Stimulated activated naive B cell treated with anti-CD40 and anti-IgM and Interleukin-4, amounts not matched to agents 10 μg/mL and 1 μg/mL and 100 μg/mL, for 72 hours (primary cell): Measurements from ENCODE around the gene ZFP36L1.
A peak's percentile ranks its signal among the peaks of the same experiment; 100 is the strongest.

Source experiments
- ATAC-seq, 2 donors: fragments of 150-1000 bp; cut with Tn5 transposase; replicated peaks; 2 replicates each; pipeline ENCODE4 v1.10.0; 2021; ENCODE audit warnings: moderate library complexity in 1 of 2
- DNase-seq: peaks from one replicate; pipeline ENCODE4 v3.0.0; 2021
- H3K27ac Mint-ChIP-seq: one replicate; pipeline ENCODE4 v1.8.0; 2022; ENCODE audit warnings: mild to moderate bottlenecking, mixed read lengths
- H3K27me3 Mint-ChIP-seq, 2 donors: one replicate each; pipeline ENCODE4 v1.8.0; 2022; ENCODE audit warnings: mixed read lengths in 2 of 2
- H3K36me3 Mint-ChIP-seq, 2 donors: one replicate each; pipeline ENCODE4 v1.8.0; 2022; ENCODE audit warnings: mixed read lengths in 2 of 2, mild to moderate bottlenecking in 1 of 2
- H3K4me1 Mint-ChIP-seq, 2 donors: one replicate each; pipeline ENCODE4 v1.8.0; 2022; ENCODE audit warnings: mixed read lengths in 2 of 2, mild to moderate bottlenecking in 1 of 2
- H3K4me3 Mint-ChIP-seq, 2 donors: one replicate each; pipeline ENCODE4 v1.8.0; 2022; ENCODE audit warnings: mild to moderate bottlenecking in 2 of 2, mixed read lengths in 2 of 2, moderate library complexity in 1 of 2
- H3K9me3 Mint-ChIP-seq, 2 donors: one replicate each; pipeline ENCODE4 v1.8.0; 2022; ENCODE audit warnings: mixed read lengths in 2 of 2, mild to moderate bottlenecking in 1 of 2

Gene ZFP36L1

DNA sequence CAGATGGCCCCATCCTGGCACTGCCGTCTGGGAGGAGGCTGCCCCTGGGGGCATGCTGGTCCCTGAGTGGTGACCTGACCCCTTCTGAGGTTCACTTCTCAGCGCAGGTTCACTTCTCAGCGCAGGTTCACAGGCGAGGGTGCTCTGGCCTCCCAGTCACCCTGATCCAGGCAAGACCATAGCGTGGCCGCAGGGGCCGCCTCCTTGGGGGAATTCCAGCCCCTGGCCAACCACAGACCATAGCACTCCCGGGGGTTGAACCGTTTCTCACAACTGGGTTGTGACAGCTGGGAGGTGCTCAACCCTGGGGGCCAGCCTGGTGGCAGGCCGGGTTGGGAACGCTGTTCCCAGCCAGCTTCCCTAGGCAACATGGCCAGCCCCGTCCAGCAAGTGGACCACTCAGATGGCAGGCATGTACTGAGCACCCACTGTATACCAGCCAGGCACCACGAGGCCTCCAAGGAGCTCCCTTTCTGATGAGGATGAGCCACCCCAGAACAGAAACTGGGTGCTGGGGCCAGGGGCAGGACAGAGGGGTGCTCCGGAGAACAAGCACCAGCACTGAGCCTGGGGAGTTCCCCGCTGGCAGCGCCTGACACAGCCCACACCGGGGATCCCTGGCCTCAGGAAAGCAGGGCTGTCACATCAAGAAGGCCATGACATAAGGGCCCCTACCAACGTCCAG, 28.3 kb upstream of the ZFP36L1 start:
- Mint-ChIP-seq H3K4me1 (peaks cover 67 to 84% of the 10 kb centered on the region in 2 donors), H3K9me3 (no peaks in the 10 kb centered on the region), H3K36me3 (no peaks in the 10 kb centered on the region), H3K27ac (peak overlapping the region; percentile 47), H3K4me3 (peak overlapping the region in 1 of 2 donors; percentile 13), H3K27me3 (no peaks in the 10 kb centered on the region)
- no peak for DNase-seq
- no peak for ATAC-seq

DNA sequence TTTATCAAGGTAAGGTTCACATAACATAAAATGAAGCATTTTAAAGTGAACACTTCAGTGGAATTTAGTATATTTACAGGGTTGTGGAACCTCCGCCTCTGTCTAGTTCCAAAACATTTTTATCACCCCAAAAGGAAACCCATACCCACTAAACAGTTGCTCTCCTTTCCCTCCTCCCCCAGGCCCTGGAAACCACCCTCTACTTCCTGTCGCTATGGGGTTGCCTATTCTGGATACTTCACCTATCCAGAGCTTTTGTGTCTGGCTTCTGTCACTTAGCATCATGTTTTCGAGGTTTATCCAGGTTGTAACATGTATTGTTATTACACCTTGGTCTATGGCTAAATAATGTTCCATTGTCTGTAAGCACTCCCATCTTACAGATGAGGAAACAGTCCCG, 27.7 kb upstream of the ZFP36L1 start:
- ATAC-seq (no peak), DNase-seq (no peak)
- no peaks in the 10 kb centered on the region for H3K27me3 Mint-ChIP-seq
- peak overlapping the region in 1 of 2 donors; percentile 15 for H3K4me3 Mint-ChIP-seq
- H3K9me3 Mint-ChIP-seq = no peaks in the 10 kb centered on the region
- peaks cover 70 to 89% of the 10 kb centered on the region in 2 donors for H3K4me1 Mint-ChIP-seq
- peaks cover 0 to 2% of the 10 kb centered on the region in 2 donors for H3K36me3 Mint-ChIP-seq
- peak overlapping the region; percentile 47 for H3K27ac Mint-ChIP-seq

DNA sequence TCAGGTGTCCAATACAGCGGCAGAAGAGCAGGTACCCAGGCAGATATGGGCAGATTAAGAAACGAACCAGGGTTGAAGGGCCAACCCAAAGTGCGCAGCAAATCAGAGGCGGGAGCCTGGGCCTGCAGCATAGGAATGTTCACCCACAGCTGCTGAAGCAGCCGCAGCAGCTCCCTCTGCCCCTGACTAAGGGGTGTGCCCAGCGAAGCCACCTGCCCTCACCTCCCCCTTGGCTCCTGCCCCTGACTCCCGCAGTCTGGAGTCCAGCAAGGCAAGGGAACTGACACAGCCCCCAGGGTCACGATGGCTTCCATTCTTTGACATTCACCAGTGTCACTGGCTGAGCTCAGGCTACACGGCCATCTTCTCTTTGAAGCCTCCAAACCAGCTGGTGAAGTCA, 27.3 kb upstream of the ZFP36L1 start:
- DNase-seq (no peak), ATAC-seq (no peak)
- no peaks in the 10 kb centered on the region for H3K27me3 Mint-ChIP-seq
- peaks cover 74 to 92% of the 10 kb centered on the region in 2 donors for H3K4me1 Mint-ChIP-seq
- peaks cover 0 to 6% of the 10 kb centered on the region in 2 donors for H3K36me3 Mint-ChIP-seq
- H3K27ac Mint-ChIP-seq = peak overlapping the region; percentile 62
- no peak overlapping the region for H3K4me3 Mint-ChIP-seq
- no peaks in the 10 kb centered on the region for H3K9me3 Mint-ChIP-seq

DNA sequence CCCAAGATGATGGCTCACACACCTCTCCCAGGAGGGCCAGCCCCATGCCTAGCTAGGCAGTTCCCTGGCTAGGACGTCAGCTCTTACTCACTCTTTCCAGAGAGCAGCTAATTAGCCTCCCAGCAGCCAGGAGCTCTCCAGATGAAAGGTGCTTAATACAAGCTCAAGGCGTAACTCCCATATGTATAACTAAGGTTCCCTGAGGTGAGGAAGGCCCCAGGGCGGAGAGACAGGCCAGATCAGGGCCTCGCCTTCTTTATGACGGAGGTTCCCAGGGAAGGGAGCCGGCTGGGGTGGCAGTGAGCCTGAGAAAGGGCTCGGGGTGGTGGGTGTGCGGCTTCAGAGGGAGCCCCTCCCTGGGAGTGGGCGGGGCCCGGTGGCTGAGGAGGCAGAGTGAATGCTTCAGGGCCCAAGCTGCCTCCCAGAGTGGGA, 26.4 kb upstream of the ZFP36L1 start:
- H3K36me3 Mint-ChIP-seq = peaks cover 0 to 8% of the 10 kb centered on the region in 2 donors
- peak; percentile 6 to 20 for ATAC-seq

DNA sequence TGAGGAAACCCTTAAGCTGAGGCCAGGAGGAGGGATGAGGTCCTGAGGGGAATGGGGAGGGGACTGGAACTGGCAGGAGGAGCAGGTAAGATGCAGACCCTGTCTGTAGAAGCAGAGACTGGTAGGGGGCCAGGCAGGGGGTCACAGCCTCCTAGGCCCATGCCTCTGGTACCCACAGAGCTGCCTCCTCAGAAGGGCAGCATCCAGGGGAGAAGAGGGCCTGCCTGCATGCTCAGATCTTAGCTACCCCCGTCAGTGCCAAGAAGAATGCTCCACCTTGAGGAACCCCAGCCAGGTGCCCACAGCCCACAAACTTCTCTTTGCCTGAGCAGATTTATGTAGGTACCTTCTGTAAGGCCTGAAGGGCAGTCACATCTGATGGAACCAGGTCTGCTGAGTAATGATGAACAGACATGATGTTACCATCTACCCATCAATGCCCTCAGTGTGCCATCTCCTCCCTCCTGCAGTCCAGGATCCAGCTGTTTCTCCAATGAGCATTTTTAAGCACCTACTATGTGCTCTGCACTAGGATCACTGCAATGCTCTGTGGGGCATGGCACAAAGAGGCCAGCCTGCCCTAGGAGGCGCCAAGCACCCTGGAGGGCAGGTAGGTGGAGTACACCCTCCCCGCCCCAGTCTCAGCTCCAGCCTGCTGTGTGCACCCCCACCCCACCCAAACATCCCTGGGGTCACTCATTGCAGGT, 24.8 kb upstream of the ZFP36L1 start:
- Mint-ChIP-seq H3K27ac (peak overlapping the region; percentile 96), H3K4me1 (peaks cover 73 to 92% of the 10 kb centered on the region in 2 donors), H3K27me3 (no peaks in the 10 kb centered on the region), H3K4me3 (peak overlapping the region; percentile 84), H3K36me3 (peaks cover 0 to 8% of the 10 kb centered on the region in 2 donors), H3K9me3 (no peaks in the 10 kb centered on the region)
- DNase-seq (no peak), ATAC-seq (no peak)

More for the DNA sequence above, 26.4 kb upstream of the ZFP36L1 start:
- Mint-ChIP-seq H3K4me1 (peaks cover 73 to 92% of the 10 kb centered on the region in 2 donors), H3K27ac (peak overlapping the region; percentile 62), H3K27me3 (no peaks in the 10 kb centered on the region), H3K4me3 (no peak overlapping the region), H3K9me3 (no peaks in the 10 kb centered on the region)
- DNase-seq = peak; percentile 61

DNA sequence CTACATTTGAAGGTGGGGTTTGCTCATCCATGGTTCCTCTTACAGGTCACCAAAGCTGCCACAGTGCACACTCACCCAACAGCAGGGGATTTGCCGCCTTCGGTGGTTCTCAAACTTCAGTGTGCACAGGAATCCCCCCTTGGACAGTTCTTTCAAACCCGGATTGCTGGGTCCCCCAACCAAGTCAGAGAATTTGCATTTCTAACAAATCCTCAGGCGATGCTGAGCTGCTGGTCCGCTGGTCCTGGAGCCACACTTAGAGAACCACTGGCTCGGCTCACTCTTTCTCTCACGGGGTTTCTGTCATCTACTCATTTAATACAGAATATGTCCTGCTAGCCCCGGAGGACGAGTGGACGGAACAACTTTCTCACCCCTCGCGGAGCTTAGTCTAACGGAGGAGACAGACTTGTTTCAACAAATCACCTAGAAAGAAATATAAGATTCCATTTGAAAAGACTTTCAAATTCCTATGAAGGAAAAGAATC, 24.1 kb upstream of the ZFP36L1 start:
- H3K9me3 Mint-ChIP-seq = no peaks in the 10 kb centered on the region
- ATAC-seq = peak in 1 of 2 donors; percentile 74
- DNase-seq = no peak
- H3K4me1 Mint-ChIP-seq = peaks cover 68 to 92% of the 10 kb centered on the region in 2 donors
- H3K4me3 Mint-ChIP-seq = peak overlapping the region; percentile 84
- peak overlapping the region; percentile 96 for H3K27ac Mint-ChIP-seq
- H3K36me3 Mint-ChIP-seq = peaks cover 0 to 8% of the 10 kb centered on the region in 2 donors
- H3K27me3 Mint-ChIP-seq = no peaks in the 10 kb centered on the region

DNA sequence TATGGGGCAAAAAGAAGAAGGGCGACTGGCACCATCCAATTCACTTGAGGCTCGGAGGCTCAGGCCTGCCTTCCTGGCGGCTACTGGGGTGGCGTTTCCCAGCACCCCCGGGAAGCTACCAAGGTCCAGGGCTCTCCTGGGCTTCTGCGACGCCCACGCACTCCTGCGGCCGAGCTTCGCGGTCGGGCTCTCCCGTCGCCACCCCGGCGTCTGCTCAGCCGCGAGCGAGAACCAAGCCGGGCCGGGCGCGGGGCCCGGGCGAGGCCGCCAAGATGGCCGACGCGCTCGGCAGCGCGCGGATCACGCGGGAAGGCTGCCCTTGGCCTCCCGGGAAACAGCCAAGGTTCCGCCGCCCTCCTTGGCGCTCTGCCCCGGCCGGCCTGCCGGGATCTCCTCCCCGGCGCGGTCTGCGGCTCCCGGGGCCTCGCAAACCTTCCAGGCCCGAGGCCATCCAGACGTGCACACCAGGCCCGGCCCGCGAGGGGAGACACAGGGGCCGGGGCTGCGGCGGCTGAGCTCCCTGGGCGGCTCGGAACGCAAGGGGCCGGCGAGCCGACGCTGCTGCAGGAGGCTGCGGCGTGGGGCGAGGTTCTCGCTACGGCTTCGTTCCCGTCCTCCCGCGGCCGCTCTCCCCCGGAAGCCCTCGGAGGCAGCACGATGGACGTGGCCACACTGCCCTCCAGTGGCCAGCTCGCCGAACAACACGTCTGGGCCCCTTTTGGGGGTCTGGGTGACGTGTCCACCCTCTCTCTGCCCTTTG, 23.5 kb upstream of the ZFP36L1 start:
- Mint-ChIP-seq H3K36me3 (peaks cover 0 to 11% of the 10 kb centered on the region in 2 donors), H3K27me3 (no peaks in the 10 kb centered on the region), H3K4me3 (peak overlapping the region; percentile 84), H3K9me3 (peaks cover 0 to 2% of the 10 kb centered on the region in 2 donors), H3K4me1 (peaks cover 67 to 92% of the 10 kb centered on the region in 2 donors), H3K27ac (peak overlapping the region; percentile 96)
- DNase-seq (peak; percentile 97), ATAC-seq (peak; percentile 68 to 70)

DNA sequence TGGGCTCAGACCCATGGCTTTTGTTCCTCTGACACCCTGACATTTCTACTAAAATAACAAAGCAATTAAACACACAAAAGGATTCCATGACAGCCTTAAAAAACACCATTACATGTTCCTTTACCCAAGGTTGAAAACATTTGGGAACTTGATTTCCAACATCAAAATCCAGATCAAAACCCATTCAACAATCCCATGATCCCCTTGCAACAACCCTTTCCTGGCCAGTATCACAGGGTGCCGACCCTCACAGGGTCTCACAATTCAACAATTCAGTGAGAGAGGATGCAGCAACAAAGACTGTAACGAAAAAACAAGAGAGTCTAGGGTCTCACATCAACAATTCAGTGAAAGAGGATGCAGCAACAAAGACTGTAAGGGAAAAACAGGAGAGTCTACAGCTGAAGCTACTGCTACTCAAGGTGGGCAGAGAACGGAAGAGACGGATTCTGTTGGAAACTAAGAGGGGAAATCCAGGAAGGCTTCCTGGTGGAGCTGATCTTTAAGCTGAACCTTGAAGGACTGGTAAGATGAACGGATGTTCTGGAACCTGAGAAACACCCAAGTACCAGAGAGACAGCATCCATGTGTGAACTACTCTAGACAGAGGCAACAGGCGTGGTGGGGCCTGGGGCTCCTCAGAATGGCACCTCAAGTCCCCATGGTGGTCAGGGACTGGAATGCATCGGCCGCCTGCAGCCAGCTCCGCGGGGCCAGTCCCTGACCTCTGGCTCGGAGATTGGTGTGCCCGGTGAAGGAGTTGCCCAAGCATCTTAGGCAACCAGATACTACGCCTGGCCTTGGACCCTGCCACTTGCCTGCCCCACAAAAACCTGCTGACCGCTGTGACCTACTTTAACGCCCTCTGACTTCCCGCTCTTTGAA, 22.7 kb upstream of the ZFP36L1 start:
- Mint-ChIP-seq H3K4me3 (peak overlapping the region; percentile 84), H3K27me3 (no peaks in the 10 kb centered on the region), H3K4me1 (peaks cover 66 to 90% of the 10 kb centered on the region in 2 donors), H3K9me3 (peaks cover 0 to 2% of the 10 kb centered on the region in 2 donors), H3K36me3 (peaks cover 0 to 15% of the 10 kb centered on the region in 2 donors), H3K27ac (peak overlapping the region; percentile 96)
- DNase-seq (no peak), ATAC-seq (no peak)

DNA sequence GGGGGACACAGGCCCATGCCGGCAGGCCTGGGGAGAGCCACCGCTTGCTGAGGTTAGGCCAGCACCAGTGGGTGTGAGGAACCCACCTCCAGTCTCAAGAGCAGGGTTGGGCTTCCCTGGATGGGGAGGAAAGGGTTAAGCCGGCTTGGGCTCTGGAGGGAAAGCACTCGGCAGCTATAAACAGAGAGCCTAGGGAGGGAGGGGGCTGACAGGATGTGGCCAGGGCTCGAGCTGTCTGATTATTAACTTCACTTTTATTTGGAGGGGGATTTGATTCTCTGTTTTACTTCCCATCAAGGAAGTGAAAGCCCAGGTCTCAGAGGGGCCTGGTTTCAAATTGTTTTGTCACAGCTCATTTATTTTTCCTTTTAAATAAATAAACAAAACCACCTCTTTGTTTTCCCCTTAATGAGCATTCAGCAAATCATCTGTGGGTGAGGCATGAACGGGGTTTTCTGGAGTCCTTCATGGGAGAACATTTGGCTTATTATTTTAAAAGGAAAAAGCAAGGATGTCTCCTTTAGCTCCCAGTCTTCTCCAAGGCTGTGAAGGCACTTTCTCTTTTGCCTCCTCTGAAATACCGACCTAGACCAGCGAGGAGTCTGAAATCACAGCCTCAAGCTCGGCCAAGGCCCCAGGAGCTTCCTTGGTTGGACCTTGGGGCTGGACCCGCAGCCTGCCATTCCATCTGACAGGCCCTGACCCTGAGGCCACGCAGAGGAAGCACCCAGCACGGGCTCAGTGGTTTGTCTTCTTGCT, 21.9 kb upstream of the ZFP36L1 start:
- H3K9me3 Mint-ChIP-seq = peaks cover 0 to 2% of the 10 kb centered on the region in 2 donors
- DNase-seq = peak; percentile 80
- H3K36me3 Mint-ChIP-seq = peaks cover 0 to 19% of the 10 kb centered on the region in 2 donors
- peaks cover 65 to 90% of the 10 kb centered on the region in 2 donors for H3K4me1 Mint-ChIP-seq
- peak; percentile 56 to 62 for ATAC-seq
- peak overlapping the region; percentile 84 for H3K4me3 Mint-ChIP-seq
- no peaks in the 10 kb centered on the region for H3K27me3 Mint-ChIP-seq
- peak overlapping the region; percentile 96 for H3K27ac Mint-ChIP-seq

DNA sequence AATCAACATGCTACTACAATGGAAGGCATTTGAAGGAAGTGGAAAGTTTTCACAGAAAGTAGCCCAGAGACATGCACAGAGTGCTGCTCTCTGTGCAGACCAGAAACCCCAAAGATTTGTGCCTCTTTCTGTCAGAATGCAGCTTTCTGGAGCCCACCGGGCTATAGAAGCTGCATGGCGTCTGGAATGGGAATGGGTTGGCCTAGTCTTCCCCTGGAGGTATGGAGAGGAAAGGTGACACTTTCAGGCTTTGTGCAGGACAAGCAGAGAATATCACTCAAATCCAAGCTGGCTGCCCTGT, 21.3 kb upstream of the ZFP36L1 start:
- Mint-ChIP-seq H3K9me3 (peaks cover 0 to 2% of the 10 kb centered on the region in 2 donors), H3K4me3 (peak overlapping the region; percentile 84), H3K27me3 (no peaks in the 10 kb centered on the region), H3K36me3 (peaks cover 0 to 19% of the 10 kb centered on the region in 2 donors), H3K4me1 (peaks cover 63 to 90% of the 10 kb centered on the region in 2 donors), H3K27ac (peak overlapping the region; percentile 96)
- ATAC-seq = no peak
- no peak for DNase-seq

DNA sequence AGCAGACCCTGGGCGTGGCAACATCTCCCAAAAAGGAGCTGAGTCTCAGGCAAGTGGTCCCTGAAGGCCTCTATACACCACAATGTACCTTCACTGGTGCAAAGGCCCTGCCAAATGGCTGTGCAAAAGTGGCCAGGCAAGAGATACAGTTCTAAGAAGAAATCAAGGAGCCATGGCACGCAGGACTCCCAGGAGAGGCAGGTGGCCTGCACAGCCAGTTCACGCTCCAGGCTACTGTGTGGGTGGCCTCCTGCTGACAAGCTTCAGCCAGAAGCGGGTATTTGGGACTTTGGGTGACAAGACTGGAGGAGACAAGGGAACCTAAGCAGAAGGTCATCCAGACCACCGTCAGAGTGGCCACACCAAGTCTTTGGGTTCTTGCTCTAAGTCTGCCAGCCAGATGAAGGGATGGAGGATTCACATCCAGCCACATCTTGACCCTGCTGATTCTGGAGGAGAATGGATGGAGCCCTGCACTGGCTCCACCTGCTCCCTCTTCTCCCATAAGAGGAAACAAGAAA, 20.5 kb upstream of the ZFP36L1 start:
- peak; percentile 4 to 6 for ATAC-seq
- H3K36me3 Mint-ChIP-seq = peaks cover 1 to 19% of the 10 kb centered on the region in 2 donors
- H3K4me3 Mint-ChIP-seq = peak overlapping the region; percentile 84

DNA sequence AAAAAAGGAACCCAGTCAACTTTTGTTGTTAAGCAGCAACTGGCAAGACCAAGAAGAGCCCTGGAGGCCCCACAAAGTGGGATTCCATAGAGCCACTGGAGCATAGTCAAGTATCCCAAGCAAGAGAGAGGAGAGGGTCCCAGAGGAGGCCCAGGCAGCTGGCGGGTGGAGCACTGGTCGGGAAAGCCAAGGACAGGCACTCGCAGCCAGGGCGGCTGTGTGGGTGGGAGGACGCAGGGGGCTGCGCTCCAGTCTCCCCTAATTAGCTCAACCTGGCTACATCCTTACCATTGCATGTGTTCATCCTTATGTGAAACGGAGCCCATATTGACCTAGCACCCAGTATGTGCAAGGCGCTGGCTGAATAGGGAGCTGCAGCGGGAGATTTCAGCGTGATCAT, 18.3 kb upstream of the ZFP36L1 start:
- peak overlapping the region; percentile 59 for H3K27ac Mint-ChIP-seq
- H3K27me3 Mint-ChIP-seq = no peaks in the 10 kb centered on the region
- DNase-seq (no peak), ATAC-seq (no peak)
- peaks cover 65 to 96% of the 10 kb centered on the region in 2 donors for H3K4me1 Mint-ChIP-seq
- no peak overlapping the region for H3K4me3 Mint-ChIP-seq
- peaks cover 0 to 2% of the 10 kb centered on the region in 2 donors for H3K9me3 Mint-ChIP-seq
- peaks cover 2 to 19% of the 10 kb centered on the region in 2 donors for H3K36me3 Mint-ChIP-seq

More for the DNA sequence above, 20.5 kb upstream of the ZFP36L1 start:
- peak; percentile 52 for DNase-seq
- Mint-ChIP-seq H3K9me3 (peaks cover 0 to 2% of the 10 kb centered on the region in 2 donors), H3K27ac (peak overlapping the region; percentile 96), H3K27me3 (no peaks in the 10 kb centered on the region), H3K4me1 (peaks cover 65 to 93% of the 10 kb centered on the region in 2 donors)
